ENCODE data around the gene INPP5A.
"Not testable (repeated sequence)": the region's sequence is repeated elsewhere in the genome, so short reads cannot be mapped to it uniquely, and the experiment has no call there.

DNA sequence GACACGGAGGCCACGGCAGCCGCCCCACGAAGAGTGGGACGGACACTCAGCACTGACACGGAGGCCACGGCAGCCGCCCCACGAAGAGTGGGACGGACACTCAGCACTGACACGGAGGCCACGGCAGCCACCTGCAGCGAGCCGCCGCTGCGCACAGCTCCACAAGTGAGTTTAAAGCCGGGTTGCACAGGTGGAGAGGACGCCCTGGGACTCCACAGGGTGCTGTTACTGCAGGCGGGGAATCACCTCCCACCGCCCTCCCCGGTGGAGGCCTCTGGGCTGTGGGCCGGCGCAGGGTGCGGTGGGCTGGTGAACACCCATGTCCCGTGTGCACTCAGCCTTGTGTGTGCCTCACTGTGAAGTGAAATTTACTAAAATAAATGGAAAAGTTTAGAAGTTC lies 235.2 kb downstream of the INPP5A start:
- TF ChIP-seq, protein P1, sequence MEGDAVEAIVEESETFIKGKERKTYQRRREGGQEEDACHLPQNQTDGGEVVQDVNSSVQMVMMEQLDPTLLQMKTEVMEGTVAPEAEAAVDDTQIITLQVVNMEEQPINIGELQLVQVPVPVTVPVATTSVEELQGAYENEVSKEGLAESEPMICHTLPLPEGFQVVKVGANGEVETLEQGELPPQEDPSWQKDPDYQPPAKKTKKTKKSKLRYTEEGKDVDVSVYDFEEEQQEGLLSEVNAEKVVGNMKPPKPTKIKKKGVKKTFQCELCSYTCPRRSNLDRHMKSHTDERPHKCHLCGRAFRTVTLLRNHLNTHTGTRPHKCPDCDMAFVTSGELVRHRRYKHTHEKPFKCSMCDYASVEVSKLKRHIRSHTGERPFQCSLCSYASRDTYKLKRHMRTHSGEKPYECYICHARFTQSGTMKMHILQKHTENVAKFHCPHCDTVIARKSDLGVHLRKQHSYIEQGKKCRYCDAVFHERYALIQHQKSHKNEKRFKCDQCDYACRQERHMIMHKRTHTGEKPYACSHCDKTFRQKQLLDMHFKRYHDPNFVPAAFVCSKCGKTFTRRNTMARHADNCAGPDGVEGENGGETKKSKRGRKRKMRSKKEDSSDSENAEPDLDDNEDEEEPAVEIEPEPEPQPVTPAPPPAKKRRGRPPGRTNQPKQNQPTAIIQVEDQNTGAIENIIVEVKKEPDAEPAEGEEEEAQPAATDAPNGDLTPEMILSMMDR (conservative IDR thresholded peaks at IDR 0.05; ENCODE audit: low read length): not testable (repeated sequence)
- not testable (repeated sequence) for TF ChIP-seq EZH2phosphoT487 (IDR thresholded peaks at IDR 0.05; ENCODE audit: borderline replicate concordance)

Measured in Loucy (cell line).